BE2C (cell line): Measurements from ENCODE around the gene F11.

Experiments used
- DNase-seq: peaks from one replicate; pipeline ENCODE4 v3.0.0-alpha.2; 2020
- H3K27me3 ChIP-seq: fragments of 250-450 bp; sonication (Bioruptor Pico); 2 replicates; pipeline ENCODE4 v1.5.1; 2020; ENCODE audit warnings: mild to moderate bottlenecking
- H3K36me3 ChIP-seq: fragments of 250-450 bp; sonication (Bioruptor Pico); 2 replicates; pipeline ENCODE4 v1.5.1; 2020; ENCODE audit warnings: mild to moderate bottlenecking
- H3K4me1 ChIP-seq: fragments of 250-450 bp; sonication (Bioruptor Pico); 2 replicates; pipeline ENCODE4 v1.5.1; 2020
- H3K4me3 ChIP-seq: 2 replicates; pipeline ENCODE4 v1.5.1; 2011; ENCODE audit warnings: low read depth, low read length
- H3K9me3 ChIP-seq: fragments of 250-450 bp; sonication (Bioruptor Pico); 2 replicates; pipeline ENCODE4 v1.5.1; 2020
- TF ChIP-seq, protein P1 (sequence below): IDR thresholded peaks from 2 replicates; pipeline ENCODE4 v1.5.1; 2012; ENCODE audit warnings: mild to moderate bottlenecking, low read depth, low read length

Gene F11

DNA sequence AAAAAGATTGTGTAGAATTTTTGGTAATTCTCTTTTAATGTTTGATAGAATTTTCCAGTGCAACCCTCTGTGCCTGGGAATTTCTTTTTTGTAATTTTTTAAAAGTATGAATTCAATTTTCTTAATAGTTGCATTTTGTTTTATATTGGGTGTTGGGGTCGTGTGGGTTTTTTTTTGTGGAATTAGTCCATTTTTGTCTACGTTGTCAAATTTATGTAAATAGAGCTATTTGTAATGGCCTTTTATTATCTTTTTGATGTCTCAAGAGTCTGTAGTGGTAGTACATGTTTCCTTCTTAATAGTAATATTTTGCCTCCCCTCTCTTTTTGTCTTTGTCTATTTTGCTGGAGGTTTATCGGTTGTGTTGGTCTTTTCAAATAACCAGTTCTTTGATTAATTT lies 64.4 kb downstream of the F11 start:
- TF ChIP-seq, protein P1, sequence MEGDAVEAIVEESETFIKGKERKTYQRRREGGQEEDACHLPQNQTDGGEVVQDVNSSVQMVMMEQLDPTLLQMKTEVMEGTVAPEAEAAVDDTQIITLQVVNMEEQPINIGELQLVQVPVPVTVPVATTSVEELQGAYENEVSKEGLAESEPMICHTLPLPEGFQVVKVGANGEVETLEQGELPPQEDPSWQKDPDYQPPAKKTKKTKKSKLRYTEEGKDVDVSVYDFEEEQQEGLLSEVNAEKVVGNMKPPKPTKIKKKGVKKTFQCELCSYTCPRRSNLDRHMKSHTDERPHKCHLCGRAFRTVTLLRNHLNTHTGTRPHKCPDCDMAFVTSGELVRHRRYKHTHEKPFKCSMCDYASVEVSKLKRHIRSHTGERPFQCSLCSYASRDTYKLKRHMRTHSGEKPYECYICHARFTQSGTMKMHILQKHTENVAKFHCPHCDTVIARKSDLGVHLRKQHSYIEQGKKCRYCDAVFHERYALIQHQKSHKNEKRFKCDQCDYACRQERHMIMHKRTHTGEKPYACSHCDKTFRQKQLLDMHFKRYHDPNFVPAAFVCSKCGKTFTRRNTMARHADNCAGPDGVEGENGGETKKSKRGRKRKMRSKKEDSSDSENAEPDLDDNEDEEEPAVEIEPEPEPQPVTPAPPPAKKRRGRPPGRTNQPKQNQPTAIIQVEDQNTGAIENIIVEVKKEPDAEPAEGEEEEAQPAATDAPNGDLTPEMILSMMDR = no peak
- no peak for DNase-seq

GRCh38 chr4:186335793-186336192 lies 69.8 kb downstream of the F11 start:
- H3K4me3 ChIP-seq = no peak overlapping the region
- TF ChIP-seq, protein P1 = no peak
- H3K27me3 ChIP-seq = no peaks in the 10 kb centered on the region
- no peaks in the 10 kb centered on the region; the same call in 1 of the 2 replicates for H3K9me3 ChIP-seq
- DNase-seq = no peak
- no peaks in the 10 kb centered on the region for H3K4me1 ChIP-seq
- H3K36me3 ChIP-seq = no peaks in the 10 kb centered on the region

More for the DNA sequence above, 64.4 kb downstream of the F11 start:
- Histone ChIP-seq H3K9me3 (no peaks in the 10 kb centered on the region), H3K27me3 (no peaks in the 10 kb centered on the region), H3K36me3 (no peaks in the 10 kb centered on the region), H3K4me1 (no peaks in the 10 kb centered on the region), H3K4me3 (no peak overlapping the region)
